Nephron progenitor cell (in vitro differentiated cells): ENCODE data around the gene GTF3C2.

ENCODE experiments used
- DNase-seq: peaks from one replicate; pipeline ENCODE4 v3.0.0; 2021
- H3K27ac Mint-ChIP-seq: 2 replicates; pipeline ENCODE4 v1.8.0; 2021; ENCODE audit warnings: mild to moderate bottlenecking, moderate library complexity, mixed read lengths
- H3K27me3 Mint-ChIP-seq: 2 replicates; pipeline ENCODE4 v1.8.0; 2021; ENCODE audit warnings: mild to moderate bottlenecking, low read depth, mixed read lengths; ENCODE audit not compliant: poor library complexity
- H3K36me3 Mint-ChIP-seq: 2 replicates; pipeline ENCODE4 v1.8.0; 2021; ENCODE audit warnings: low read depth, mixed read lengths
- H3K4me1 Mint-ChIP-seq: 2 replicates; pipeline ENCODE4 v1.8.0; 2021; ENCODE audit warnings: mixed read lengths
- H3K4me3 Mint-ChIP-seq: 2 replicates; pipeline ENCODE4 v1.8.0; 2021; ENCODE audit warnings: mild to moderate bottlenecking, moderate library complexity, mixed read lengths
- H3K9me3 Mint-ChIP-seq: 2 replicates; pipeline ENCODE4 v1.8.0; 2021; ENCODE audit warnings: mild to moderate bottlenecking, moderate library complexity, mixed read lengths
- TF ChIP-seq, protein P1 (sequence below): fragments of 200-600 bp; sonication (generic); IDR thresholded peaks from 2 replicates; pipeline ENCODE4 v1.5.0; 2021; ENCODE audit warnings: antibody characterized with exemption

Gene GTF3C2

DNA sequence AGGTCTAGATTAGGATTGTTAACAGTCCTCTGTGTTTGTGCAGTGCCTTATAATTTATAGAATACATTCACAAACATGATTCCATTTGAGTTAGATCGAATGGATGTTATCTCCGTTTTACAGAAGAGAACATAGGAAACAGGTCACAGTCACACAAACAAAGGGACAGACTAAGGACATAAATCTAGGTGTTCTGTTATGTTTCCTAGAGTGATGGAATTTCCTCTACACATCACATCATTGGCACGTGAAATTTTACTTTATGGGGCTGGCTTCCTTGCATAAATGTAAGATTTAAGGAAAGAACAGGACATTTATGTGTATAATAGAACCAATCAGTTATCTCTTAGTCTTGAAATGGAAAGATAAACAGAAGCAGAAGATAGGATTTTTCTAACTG is 68.0 kb downstream of the GTF3C2 start:
- TF ChIP-seq, protein P1, sequence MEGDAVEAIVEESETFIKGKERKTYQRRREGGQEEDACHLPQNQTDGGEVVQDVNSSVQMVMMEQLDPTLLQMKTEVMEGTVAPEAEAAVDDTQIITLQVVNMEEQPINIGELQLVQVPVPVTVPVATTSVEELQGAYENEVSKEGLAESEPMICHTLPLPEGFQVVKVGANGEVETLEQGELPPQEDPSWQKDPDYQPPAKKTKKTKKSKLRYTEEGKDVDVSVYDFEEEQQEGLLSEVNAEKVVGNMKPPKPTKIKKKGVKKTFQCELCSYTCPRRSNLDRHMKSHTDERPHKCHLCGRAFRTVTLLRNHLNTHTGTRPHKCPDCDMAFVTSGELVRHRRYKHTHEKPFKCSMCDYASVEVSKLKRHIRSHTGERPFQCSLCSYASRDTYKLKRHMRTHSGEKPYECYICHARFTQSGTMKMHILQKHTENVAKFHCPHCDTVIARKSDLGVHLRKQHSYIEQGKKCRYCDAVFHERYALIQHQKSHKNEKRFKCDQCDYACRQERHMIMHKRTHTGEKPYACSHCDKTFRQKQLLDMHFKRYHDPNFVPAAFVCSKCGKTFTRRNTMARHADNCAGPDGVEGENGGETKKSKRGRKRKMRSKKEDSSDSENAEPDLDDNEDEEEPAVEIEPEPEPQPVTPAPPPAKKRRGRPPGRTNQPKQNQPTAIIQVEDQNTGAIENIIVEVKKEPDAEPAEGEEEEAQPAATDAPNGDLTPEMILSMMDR = no peak
- no peaks in the 10 kb centered on the region for H3K36me3 Mint-ChIP-seq
- no peak overlapping the region for H3K4me3 Mint-ChIP-seq
- H3K9me3 Mint-ChIP-seq = no peaks in the 10 kb centered on the region
- H3K27me3 Mint-ChIP-seq = peaks cover 83% of the 10 kb centered on the region
- no peak for DNase-seq
- no peak overlapping the region for H3K27ac Mint-ChIP-seq
- H3K4me1 Mint-ChIP-seq = peaks cover 16% of the 10 kb centered on the region

DNA sequence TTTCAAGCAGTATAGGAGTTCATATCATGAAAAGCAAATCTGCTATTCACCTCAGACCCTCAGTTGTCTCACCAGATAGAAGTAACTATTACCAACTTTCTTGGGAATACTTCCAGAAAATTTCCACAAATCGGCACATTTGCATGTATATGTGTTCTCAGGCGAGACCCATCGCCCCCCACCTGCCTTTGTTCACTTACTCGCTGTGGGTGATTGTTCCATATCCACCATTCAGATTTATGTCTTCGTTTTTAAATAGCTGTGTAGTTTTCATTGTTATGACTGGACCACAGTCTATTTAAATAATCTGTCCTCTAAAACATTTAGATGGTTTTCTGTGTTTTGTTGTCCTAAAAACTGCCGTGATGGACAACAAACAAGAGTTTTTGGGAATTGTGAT is 71.1 kb downstream of the GTF3C2 start:
- Mint-ChIP-seq H3K4me3 (no peak overlapping the region), H3K4me1 (peaks cover 29% of the 10 kb centered on the region), H3K27ac (no peak overlapping the region), H3K36me3 (no peaks in the 10 kb centered on the region), H3K9me3 (no peaks in the 10 kb centered on the region), H3K27me3 (peaks cover 71% of the 10 kb centered on the region)
- TF ChIP-seq, protein P1 = no peak
- DNase-seq = no peak

DNA sequence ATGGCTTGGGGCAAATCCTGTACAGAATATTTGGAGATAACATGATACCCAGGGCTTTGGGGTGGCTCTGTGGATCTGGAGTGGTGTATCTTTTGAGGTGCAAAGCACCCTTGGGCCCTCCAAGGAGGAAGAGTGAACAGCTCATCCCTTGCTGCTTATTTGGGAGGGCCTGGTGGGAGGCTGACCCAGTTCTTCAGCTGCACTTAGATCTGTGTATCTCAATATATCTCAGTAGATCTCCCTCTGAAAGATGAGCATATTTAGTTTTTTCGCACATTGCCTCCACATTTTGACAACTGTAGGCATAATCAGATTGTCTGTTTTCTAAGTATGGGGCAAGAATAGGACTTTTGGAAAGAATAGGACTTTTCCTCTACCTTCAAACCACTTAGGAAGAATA is 71.6 kb downstream of the GTF3C2 start:
- no peaks in the 10 kb centered on the region for H3K9me3 Mint-ChIP-seq
- TF ChIP-seq, protein P1 = no peak
- no peak overlapping the region for H3K4me3 Mint-ChIP-seq
- H3K27me3 Mint-ChIP-seq = peaks cover 67% of the 10 kb centered on the region
- peaks cover 29% of the 10 kb centered on the region for H3K4me1 Mint-ChIP-seq
- H3K36me3 Mint-ChIP-seq = no peaks in the 10 kb centered on the region
- DNase-seq = no peak
- H3K27ac Mint-ChIP-seq = no peak overlapping the region

DNA sequence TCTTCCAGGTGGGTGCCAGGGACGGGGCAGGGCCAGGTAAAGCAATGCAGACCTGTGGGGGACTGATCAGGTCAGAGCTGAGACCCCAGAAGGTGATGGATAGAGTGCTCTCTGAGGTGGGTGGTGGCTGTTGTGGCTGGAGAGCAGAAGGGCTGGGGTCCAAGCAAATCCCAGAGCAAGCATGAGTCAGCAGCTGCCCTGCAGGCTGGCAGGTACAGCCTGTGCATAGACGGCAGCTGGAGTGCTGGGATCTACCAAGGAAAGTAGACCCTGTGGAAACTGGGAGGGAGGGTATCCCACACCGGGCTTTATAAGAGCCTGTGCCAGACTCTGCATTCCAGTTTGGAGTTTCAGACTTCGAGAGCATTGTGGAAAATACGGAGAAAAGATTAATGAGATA is 73.7 kb downstream of the GTF3C2 start:
- H3K36me3 Mint-ChIP-seq = no peaks in the 10 kb centered on the region
- TF ChIP-seq, protein P1 = no peak
- no peaks in the 10 kb centered on the region for H3K9me3 Mint-ChIP-seq
- H3K4me1 Mint-ChIP-seq = peaks cover 32% of the 10 kb centered on the region
- H3K27me3 Mint-ChIP-seq = peaks cover 64% of the 10 kb centered on the region
- H3K27ac Mint-ChIP-seq = no peak overlapping the region
- no peak overlapping the region for H3K4me3 Mint-ChIP-seq
- DNase-seq = no peak

DNA sequence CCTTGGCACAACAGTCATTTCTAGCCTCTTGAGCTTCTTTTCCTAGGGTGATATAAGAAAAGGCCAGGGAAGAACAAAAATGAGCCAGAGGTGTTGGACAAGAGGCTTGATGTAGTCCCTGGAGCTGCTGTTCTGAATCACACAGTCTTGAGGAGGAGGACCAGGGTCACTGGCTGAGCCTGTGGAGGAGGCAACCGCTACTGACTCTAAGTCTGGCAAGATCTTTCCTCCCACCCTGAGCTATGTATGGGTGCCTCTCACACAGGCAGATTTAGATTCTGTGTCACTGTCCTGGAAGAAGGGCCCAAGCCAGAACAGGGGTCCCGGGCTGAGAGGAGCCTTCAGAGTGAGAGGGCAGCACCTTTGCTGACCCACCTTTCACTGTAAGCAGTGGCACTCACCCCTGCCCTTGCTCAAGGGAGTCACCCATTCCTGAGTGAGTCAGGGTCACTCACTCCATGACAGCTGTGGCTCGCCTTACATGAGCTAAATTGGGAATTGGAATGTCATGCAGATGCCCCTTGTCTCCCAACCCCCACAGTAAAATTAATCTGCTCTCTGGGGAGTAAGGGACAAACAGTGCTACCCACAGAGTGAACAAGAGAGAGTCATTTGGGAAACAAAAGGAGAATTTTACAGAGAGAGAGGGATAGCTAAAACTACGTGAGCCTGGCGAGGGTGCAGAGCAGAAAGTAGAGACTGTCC is 74.6 kb downstream of the GTF3C2 start, which contains the start of gene TRIM54:
TSS of gene TRIM54 (plus strand) at position 575 of the 705 bp plus-strand sequence. CDS start 303 bp downstream, outside the sequence.
- H3K9me3 Mint-ChIP-seq = no peaks in the 10 kb centered on the region
- TF ChIP-seq, protein P1 = no peak
- peak within 1 kb of the TSS; percentile 17 for H3K27ac Mint-ChIP-seq
- peaks cover 66% of the 10 kb centered on the region for H3K27me3 Mint-ChIP-seq
- no peaks in the 10 kb centered on the region for H3K36me3 Mint-ChIP-seq
- peak within 1 kb of the TSS; percentile 47 for H3K4me3 Mint-ChIP-seq
- H3K4me1 Mint-ChIP-seq = peaks cover 38% of the 10 kb centered on the region
- no peak for DNase-seq

DNA sequence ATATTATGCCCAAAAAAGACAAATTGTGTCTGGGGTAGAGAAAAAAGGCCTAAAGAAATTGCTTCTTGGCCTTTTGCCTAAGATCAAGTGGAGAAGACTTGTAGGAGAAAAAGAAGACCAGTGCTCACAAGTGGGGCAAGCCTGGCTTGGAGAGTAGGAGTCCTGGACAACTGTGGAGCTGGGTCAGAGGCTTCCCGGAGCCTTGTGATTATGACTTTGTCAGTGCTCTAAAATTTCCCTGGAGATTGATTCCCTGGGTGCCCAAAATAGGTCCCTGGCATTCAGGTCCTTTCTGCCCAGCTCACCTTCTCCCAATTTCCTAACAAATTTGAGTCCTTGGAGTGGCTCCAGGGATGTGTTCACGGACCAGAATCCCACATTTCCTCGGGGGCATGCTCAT is 75.1 kb downstream of the GTF3C2 start:
- peaks cover 66% of the 10 kb centered on the region for H3K27me3 Mint-ChIP-seq

More for the DNA sequence above, 75.1 kb downstream of the GTF3C2 start:
- H3K4me3 Mint-ChIP-seq = no peak overlapping the region
- no peak for DNase-seq
- TF ChIP-seq, protein P1 = no peak
- peaks cover 38% of the 10 kb centered on the region for H3K4me1 Mint-ChIP-seq
- no peaks in the 10 kb centered on the region for H3K9me3 Mint-ChIP-seq
- no peaks in the 10 kb centered on the region for H3K36me3 Mint-ChIP-seq
- no peak overlapping the region for H3K27ac Mint-ChIP-seq
